CD14-positive monocyte (primary cell): ENCODE data around the gene HERC4. TPM values are rescaled to one million over a fixed set of nuclear protein-coding genes. Genes with fewer than 3 reads are reported as not detected.

Source experiments
- DNase-seq, 3 donors: peaks; one replicate each; pipeline ENCODE4 v3.0.0-alpha.2; 2011 to 2022
- H2AFZ ChIP-seq: 2 replicates; pipeline ENCODE4 v1.6.0; 2012; ENCODE audit warnings: mild to moderate bottlenecking, low read depth, low read length, inconsistent platforms; ENCODE audit not compliant: insufficient read depth, poor library complexity, severe bottlenecking
- H3K27ac ChIP-seq, 2 donors: 1 replicate in 1 of 2; 2 replicates in 1 of 2; pipeline ENCODE4 v1.5.1; 2012 to 2013; ENCODE audit warnings: low read length in 2 of 2, control low read depth in 1 of 2, inconsistent platforms in 1 of 2, low read depth in 1 of 2, mild to moderate bottlenecking in 1 of 2
- H3K27me3 ChIP-seq, 2 donors: one replicate each; pipeline versions ENCODE4 v1.6.0 to v1.6.1; 2011 to 2013; ENCODE audit warnings: low read length in 2 of 2; ENCODE audit not compliant: control insufficient read depth in 2 of 2, insufficient read depth in 2 of 2
- H3K36me3 ChIP-seq, 2 donors: replicated peaks in 1 of 2; 1 replicate in 1 of 2; 2 replicates in 1 of 2; pipeline versions ENCODE4 v1.5.1 to v1.6.1; 2012 to 2013; ENCODE audit warnings: low read length in 2 of 2, control low read depth in 1 of 2, inconsistent platforms in 1 of 2, mild to moderate bottlenecking in 1 of 2; ENCODE audit not compliant: insufficient read depth in 2 of 2, control insufficient read depth in 1 of 2
- H3K4me1 ChIP-seq, 2 donors: 1 replicate in 1 of 2; 2 replicates in 1 of 2; pipeline versions ENCODE4 v1.5.1 to v1.6.1; 2012 to 2013; ENCODE audit warnings: low read length in 2 of 2, control low read depth in 1 of 2, inconsistent platforms in 1 of 2, mild to moderate bottlenecking in 1 of 2, moderate library complexity in 1 of 2; ENCODE audit not compliant: insufficient read depth in 2 of 2, control insufficient read depth in 1 of 2
- H3K4me2 ChIP-seq: replicated peaks from 2 replicates; pipeline ENCODE3; 2012; ENCODE audit warnings: low read length, moderate library complexity, mild to moderate bottlenecking; ENCODE audit not compliant: poor library complexity, severe bottlenecking; ENCODE audit errors: extremely low read depth
- H3K4me3 ChIP-seq, 3 experiments: fragments of 200-600 bp in 1 of 3; sonication (generic) in 1 of 3; replicated peaks in 1 of 3; 1 replicate in 2 of 3; 2 replicates in 1 of 3; pipeline ENCODE4 v1.5.1; 2011 to 2013; ENCODE audit warnings: low read length in 3 of 3, mild to moderate bottlenecking in 3 of 3, control low read depth in 2 of 3, low read depth in 2 of 3, inconsistent platforms in 1 of 3, moderate library complexity in 1 of 3
- H3K79me2 ChIP-seq: 2 replicates; pipeline ENCODE4 v1.6.0; 2012; ENCODE audit warnings: mild to moderate bottlenecking, control low read depth, inconsistent platforms, low read length, moderate library complexity; ENCODE audit not compliant: insufficient read depth
- H3K9ac ChIP-seq: 2 replicates; pipeline ENCODE4 v1.6.0; 2017; ENCODE audit warnings: low read length, mild to moderate bottlenecking; ENCODE audit not compliant: insufficient read depth, poor library complexity, severe bottlenecking
- H3K9me3 ChIP-seq, 2 donors: replicated peaks in 1 of 2; 1 replicate in 1 of 2; 2 replicates in 1 of 2; pipeline versions ENCODE4 v1.5.1 to v1.6.1; 2012 to 2013; ENCODE audit warnings: low read length in 2 of 2, control low read depth in 1 of 2; ENCODE audit not compliant: control insufficient read depth in 1 of 2, insufficient read depth in 1 of 2
- H4K20me1 ChIP-seq: 2 replicates; pipeline ENCODE4 v1.6.0; 2012; ENCODE audit warnings: mild to moderate bottlenecking, low read length, control low read depth, moderate library complexity; ENCODE audit not compliant: insufficient read depth
- H3K27ac Mint-ChIP-seq, 7 donors: one replicate each; pipeline ENCODE4 v1.8.0; 2020; ENCODE audit warnings: mild to moderate bottlenecking in 7 of 7, mixed read lengths in 7 of 7, moderate library complexity in 6 of 7, inconsistent platforms in 2 of 7
- H3K27me3 Mint-ChIP-seq, 3 donors: one replicate each; pipeline ENCODE4 v1.8.0; 2021 to 2022; ENCODE audit warnings: low read depth in 3 of 3, mild to moderate bottlenecking in 3 of 3, mixed read lengths in 3 of 3, moderate library complexity in 3 of 3, inconsistent platforms in 1 of 3
- H3K36me3 Mint-ChIP-seq, 2 donors: one replicate each; pipeline ENCODE4 v1.8.0; 2020; ENCODE audit warnings: mixed read lengths in 2 of 2, inconsistent platforms in 1 of 2, mild to moderate bottlenecking in 1 of 2
- H3K4me1 Mint-ChIP-seq: one replicate; pipeline ENCODE4 v1.8.0; 2020; ENCODE audit warnings: mild to moderate bottlenecking, mixed read lengths
- H3K4me3 Mint-ChIP-seq, 2 donors: one replicate each; pipeline ENCODE4 v1.8.0; 2020; ENCODE audit warnings: mild to moderate bottlenecking in 2 of 2, mixed read lengths in 2 of 2, moderate library complexity in 1 of 2
- H3K9me3 Mint-ChIP-seq, 7 donors: one replicate each; pipeline ENCODE4 v1.8.0; 2020 to 2022; ENCODE audit warnings: mixed read lengths in 7 of 7, mild to moderate bottlenecking in 6 of 7, moderate library complexity in 6 of 7, inconsistent platforms in 2 of 7
- WGBS: methylation state at CpG from one replicate; pipeline ENCODE4 v1.1.5; 2013; ENCODE audit warnings: missing lambda C conversion rate; ENCODE audit not compliant: insufficient coverage; 5-methylcytosine and 5-hydroxymethylcytosine counted together
- intact Hi-C, 2 donors: fragments of 100-400 bp; cut with micrococcal nuclease; formaldehyde crosslinking; loops; one replicate each; pipeline versions ENCODE4 v1.15.0 to v1.15.1; 2023
- polyA plus RNA-seq, 3 donors: library from polyadenylated mRNA; depleted of rRNA in 1 of 3; unstranded in 2 of 3; stranded (reverse) in 1 of 3; fragments of 300-500 nt in 2 of 3; fragments of >200 nt in 1 of 3; fragmentation: Illumina TruSeq in 2 of 3; gene quantifications; 1 replicate in 2 of 3; 2 replicates in 1 of 3; pipeline ENCODE4 v1.2.3, GENCODE V29; 2012 to 2021
- TF ChIP-seq, protein P1 (sequence below): fragments of 200-600 bp; IDR thresholded peaks from one replicate; pipeline ENCODE4 v1.8.0; 2022; ENCODE audit warnings: antibody characterized with exemption, mild to moderate bottlenecking

The HERC4 gene
- polyA plus RNA-seq, 3 donors: 10.7 to 17.5 (median 14.3) TPM

DNA sequence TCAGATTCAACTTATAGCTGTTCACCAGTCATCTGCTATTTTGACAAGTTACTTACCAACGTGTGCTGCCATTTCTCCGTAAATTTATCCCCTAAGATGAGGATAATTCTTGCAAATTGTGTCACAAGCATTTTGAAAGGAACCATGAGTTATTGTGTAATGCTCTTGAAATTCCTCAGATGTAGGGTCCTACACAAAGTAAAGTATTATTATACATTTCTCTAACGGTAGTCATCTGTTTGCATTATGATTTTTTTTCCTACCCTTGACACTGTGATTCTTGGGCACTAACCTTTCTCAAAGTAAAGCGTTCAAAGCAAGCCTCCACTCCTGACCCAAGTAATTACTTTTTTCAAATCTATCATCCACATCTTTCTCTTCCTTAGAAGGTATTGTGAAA is 8.1 kb downstream of the HERC4 start:
- no peak for DNase-seq
- peaks cover 10% of the 10 kb centered on the region for H3K4me1 Mint-ChIP-seq
- no peaks in the 10 kb centered on the region for H3K9me3 ChIP-seq
- peaks cover 41% of the 10 kb centered on the region for H3K79me2 ChIP-seq
- intact Hi-C loops: no loop called here
- H3K27me3 Mint-ChIP-seq: no peaks in the 10 kb centered on the region
- WGBS: no CpG with 5 or more reads among the region's 4 CpGs
- H3K27me3 ChIP-seq: no peaks in the 10 kb centered on the region
- H3K9ac ChIP-seq: no peak overlapping the region
- no peak overlapping the region for H3K27ac ChIP-seq
- H3K4me2 ChIP-seq: no peak overlapping the region
- H3K27ac Mint-ChIP-seq: no peak overlapping the region
- no peak overlapping the region for H2AFZ ChIP-seq
- no peaks in the 10 kb centered on the region for H3K9me3 Mint-ChIP-seq
- peaks cover 0 to 3% of the 10 kb centered on the region in 2 donors for H3K4me1 ChIP-seq
- H3K36me3 ChIP-seq: peaks cover 11 to 45% of the 10 kb centered on the region in 2 donors
- peaks cover 61% of the 10 kb centered on the region for H4K20me1 ChIP-seq
- TF ChIP-seq, protein P1, sequence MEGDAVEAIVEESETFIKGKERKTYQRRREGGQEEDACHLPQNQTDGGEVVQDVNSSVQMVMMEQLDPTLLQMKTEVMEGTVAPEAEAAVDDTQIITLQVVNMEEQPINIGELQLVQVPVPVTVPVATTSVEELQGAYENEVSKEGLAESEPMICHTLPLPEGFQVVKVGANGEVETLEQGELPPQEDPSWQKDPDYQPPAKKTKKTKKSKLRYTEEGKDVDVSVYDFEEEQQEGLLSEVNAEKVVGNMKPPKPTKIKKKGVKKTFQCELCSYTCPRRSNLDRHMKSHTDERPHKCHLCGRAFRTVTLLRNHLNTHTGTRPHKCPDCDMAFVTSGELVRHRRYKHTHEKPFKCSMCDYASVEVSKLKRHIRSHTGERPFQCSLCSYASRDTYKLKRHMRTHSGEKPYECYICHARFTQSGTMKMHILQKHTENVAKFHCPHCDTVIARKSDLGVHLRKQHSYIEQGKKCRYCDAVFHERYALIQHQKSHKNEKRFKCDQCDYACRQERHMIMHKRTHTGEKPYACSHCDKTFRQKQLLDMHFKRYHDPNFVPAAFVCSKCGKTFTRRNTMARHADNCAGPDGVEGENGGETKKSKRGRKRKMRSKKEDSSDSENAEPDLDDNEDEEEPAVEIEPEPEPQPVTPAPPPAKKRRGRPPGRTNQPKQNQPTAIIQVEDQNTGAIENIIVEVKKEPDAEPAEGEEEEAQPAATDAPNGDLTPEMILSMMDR: no peak
- no peak overlapping the region for H3K4me3 ChIP-seq
- H3K36me3 Mint-ChIP-seq: peaks cover 40 to 53% of the 10 kb centered on the region in 2 donors
- H3K4me3 Mint-ChIP-seq: no peak overlapping the region

DNA sequence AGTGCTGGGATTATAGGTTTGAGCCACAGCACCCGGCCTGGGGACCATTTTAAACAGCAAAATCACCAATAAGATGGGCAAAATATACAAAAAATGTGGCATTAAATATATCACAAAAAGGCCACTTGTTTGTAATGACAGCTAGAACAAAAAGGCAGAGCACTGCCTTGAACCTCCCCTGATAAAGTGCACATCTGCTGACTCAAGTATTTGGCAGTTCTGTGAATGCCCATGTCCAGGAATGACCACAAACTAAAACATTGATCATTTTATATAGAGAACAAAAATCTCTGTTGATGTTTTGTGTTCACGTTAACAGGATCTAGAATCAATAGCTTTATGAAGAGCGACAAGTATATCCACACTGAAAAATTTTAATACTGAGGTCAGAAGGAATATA is 21.5 kb downstream of the HERC4 start:
- H3K9me3 Mint-ChIP-seq: no peaks in the 10 kb centered on the region
- Histone ChIP-seq H3K4me3 (no peak overlapping the region), H3K4me2 (no peak overlapping the region), H2AFZ (no peak overlapping the region), H3K27ac (no peak overlapping the region), H3K9me3 (no peaks in the 10 kb centered on the region), H3K9ac (no peak overlapping the region), H3K4me1 (peaks cover 3 to 14% of the 10 kb centered on the region in 2 donors), H4K20me1 (peaks cover 7% of the 10 kb centered on the region), H3K79me2 (no peaks in the 10 kb centered on the region), H3K36me3 (peaks cover 16 to 24% of the 10 kb centered on the region in 2 donors), H3K27me3 (no peaks in the 10 kb centered on the region)
- TF ChIP-seq, protein P1: no peak
- WGBS: no CpG with 5 or more reads among the region's 3 CpGs
- no peak for DNase-seq
- H3K27me3 Mint-ChIP-seq: no peaks in the 10 kb centered on the region
- H3K4me1 Mint-ChIP-seq: peaks cover 15% of the 10 kb centered on the region
- peak overlapping the region in 1 of 7 donors; percentile 31 for H3K27ac Mint-ChIP-seq
- H3K36me3 Mint-ChIP-seq: peaks cover 17 to 34% of the 10 kb centered on the region in 2 donors
- intact Hi-C loops: no loop called here
- no peak overlapping the region for H3K4me3 Mint-ChIP-seq
